Kasumi-1 (cell line): Measurements from ENCODE around the gene TTC4.

Experiments used
- DNase-seq, 2 experiments: peaks; one replicate each; lab custom pipeline; 2025; lab: John Stamatoyannopoulos, UW

TTC4 gene

GRCh38 chr1:54715493-54716298 lies at the start of gene TTC4:
TSS of gene TTC4 (plus strand) at chr1:54715861. CDS start at chr1:54715909, 48 bp downstream.
- DNase-seq = peak; percentile 78 to 80

DNA sequence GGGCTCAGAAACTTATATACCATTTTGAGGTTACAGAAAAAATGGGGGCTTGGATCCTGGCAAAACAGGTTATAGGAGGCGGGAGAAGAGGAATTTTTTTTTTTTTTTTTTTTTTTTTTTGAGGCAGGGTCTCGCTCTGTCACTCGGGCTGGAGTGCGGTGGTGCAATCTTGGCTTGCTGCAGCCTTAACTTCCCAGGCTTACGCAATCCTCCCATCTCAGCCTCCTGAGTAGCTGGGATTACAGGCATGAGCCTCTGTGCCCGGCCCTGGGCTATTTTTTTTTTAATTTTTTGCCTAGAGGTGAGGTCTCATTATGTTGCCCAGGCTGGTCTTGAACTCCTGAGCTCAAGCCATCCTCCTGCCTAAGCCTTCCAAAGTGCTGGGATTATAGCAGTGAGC lies 49.3 kb upstream of the TTC4 start:
- DNase-seq = no peak

GRCh38 chr1:54667797-54668196 lies 47.9 kb upstream of the TTC4 start:
- no peak for DNase-seq

DNA sequence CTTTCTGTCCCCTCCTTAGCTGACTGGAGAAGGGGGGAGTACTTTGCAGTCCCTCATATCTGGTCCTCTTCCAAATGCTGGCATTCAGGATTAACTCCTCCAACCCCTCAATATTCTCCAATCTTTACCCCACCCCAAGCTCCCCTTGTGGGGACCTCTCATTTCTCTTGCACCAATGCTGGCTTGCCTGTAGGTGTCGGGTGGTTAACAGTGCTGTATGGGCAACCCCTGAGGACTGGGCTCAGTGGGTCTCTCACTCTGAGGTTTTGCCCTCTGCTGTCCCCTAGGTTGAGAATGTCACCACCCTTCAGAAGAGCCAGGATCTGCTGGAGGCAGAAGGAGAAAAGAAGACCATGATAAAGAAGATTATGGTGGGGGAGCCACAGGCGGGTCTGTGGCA lies 47.1 kb upstream of the TTC4 start:
- no peak for DNase-seq

DNA sequence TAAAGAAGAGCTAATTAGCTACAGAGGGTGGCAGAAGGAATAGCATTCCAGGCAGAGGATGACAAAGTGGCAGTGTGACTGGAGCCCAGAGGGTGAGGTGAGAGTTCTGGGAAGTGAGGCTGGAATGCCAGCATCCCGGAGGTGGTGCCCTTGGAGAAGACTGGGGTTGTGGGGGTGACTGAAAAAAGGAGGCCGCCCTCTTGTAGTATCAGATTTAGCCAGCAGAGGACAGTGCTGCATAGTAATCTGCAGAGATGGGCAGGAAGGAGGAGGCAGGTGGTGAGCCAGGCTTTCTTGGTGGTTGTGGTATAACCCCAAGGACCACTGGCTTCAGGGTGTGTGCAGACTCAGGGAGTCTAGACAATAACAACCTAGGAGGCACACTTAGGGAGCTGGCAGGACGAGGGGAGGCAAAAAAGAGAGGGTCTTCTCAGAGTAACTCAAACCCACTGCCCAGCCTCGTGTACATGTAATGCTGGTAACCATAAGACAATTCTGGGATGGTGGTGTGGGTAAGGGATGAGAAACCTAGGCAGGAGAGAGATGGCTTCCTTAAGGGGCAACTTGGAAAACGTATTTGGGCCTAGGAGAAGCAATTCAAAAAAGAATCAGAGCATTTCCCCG lies 43.6 kb upstream of the TTC4 start:
- DNase-seq = peak; percentile 83 to 85

DNA sequence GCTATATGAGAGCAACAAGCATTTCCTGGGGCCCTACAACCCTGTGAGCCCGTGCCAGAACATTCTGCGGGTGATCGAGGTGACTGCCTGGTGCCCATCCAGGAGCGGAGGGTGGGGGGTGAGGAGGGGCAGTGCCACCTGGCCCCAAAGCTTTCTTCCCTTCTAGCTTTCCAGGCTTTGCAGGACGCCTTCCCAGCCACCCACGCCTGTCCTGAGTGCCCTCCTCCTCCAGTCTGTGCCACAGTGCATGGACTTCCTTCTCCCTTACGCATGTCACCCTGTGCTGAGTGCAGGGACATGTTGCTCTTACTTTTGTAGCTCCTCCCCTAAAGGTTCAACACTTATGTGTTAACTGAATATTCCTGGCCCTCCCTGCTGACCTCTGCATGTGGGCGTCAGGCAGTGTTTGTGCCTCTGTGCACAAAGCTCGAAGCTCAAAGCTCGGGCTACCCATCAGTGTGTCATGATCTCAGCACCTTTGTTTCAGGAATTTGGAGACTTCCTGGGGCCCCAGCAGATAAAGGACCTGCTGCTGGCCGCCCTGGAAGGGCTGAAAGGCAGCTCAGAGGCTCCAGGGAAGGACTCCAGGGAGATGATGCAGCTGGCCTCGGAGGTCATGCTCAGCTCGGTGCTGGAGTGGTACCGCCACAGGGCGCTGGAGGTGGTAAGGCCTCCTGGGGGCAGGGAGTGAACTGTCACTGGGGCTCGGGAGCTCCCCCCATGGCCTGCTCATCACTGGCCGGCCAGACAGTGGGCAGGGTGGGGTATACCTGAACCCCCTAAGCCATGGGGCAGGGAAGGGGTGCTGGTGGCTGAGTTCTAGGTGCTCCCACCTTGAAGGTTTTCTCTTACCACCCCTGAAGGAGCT lies 36.7 kb upstream of the TTC4 start:
- no peak for DNase-seq

GRCh38 chr1:54679706-54680105 lies 36.0 kb upstream of the TTC4 start:
- no peak for DNase-seq

- DNase-seq = no peak
These were observed 35.3 kb upstream of the TTC4 start for GRCh38 chr1:54680387-54680786.

- no peak for DNase-seq
These were observed 34.3 kb upstream of the TTC4 start for GRCh38 chr1:54681358-54681757.

GRCh38 chr1:54683453-54683852 lies 32.2 kb upstream of the TTC4 start:
- DNase-seq = no peak

- no peak for DNase-seq
These were observed 30.2 kb upstream of the TTC4 start for GRCh38 chr1:54685335-54685905.

DNA sequence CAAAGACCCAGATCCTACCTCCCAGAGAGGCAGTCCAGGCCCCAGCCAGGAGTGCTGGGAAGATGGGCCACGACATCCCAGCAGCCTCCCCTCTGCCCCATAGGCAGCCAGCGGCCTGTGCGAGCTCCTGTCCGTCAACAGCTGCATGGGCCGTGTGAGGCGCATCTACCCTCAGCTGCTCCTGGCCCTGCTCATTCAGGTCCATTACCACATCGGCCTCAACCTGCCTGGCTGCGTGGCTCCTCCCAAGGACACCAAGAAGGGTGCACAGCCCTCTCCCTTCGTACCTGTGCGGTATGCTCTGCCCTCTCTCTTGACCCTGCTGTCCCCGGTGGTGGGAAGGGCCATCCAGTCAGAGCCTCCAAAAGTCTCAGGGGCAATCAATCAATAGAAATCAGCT lies 29.5 kb upstream of the TTC4 start:
- DNase-seq = no peak

DNA sequence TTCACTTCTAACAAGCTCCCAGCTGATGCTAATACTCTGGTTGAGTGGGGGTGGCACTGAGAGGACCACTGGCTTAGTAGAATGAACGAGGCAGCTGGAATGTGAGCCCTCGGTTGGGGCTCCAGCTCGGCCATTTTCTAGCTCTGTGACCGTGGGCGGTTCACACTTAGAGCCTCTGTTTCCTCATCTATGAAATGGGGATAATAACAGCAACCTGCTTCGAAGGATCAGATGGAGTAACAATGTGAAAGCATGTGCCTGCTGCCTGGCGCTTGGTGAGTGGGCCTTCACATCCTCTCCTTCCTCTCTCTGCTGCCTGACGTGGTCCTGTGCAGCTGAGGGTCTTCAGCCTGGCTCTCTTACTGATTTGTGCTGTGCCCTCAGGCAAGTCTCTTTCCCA lies 20.9 kb upstream of the TTC4 start:
- no peak for DNase-seq

DNA sequence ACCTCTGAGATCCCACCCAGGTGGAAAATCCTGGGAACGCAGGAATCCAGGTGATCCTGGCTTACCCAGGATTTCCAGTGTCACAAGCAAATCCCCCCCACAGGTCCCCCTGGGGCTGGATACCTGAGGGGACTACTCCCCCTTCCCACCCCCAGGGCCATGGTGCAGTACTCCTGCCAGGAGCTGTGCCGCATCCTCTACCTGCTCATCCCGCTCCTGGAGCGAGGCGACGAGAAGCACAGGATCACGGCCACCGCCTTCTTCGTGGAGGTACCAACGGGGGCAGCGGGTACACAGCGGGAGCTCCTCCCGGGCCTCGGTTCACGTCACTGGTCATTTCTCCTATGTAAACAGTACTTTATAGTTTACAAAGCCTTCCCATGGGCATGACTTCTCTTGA lies 20.4 kb upstream of the TTC4 start:
- no peak for DNase-seq

DNA sequence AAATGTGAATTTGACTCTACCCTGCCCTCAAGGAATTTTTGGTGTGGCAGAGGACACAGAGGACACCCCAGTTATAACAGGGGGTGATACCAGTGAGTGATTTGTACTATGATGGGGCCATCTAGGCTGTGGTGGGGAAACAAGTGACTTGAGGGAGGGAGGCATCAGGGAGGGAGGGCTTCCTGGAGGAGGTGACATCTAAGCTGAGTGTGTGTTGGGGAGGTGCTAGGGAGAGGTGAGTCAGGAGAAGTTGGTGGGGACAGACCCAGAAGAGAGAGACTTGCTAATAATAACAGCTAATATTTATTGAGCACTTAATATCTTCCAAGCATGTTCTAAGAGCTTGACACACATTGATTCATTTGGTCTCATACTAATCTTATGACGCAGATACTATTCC lies 19.9 kb upstream of the TTC4 start:
- no peak for DNase-seq

- no peak for DNase-seq
These were observed 19.4 kb upstream of the TTC4 start for GRCh38 chr1:54696262-54696661.

DNA sequence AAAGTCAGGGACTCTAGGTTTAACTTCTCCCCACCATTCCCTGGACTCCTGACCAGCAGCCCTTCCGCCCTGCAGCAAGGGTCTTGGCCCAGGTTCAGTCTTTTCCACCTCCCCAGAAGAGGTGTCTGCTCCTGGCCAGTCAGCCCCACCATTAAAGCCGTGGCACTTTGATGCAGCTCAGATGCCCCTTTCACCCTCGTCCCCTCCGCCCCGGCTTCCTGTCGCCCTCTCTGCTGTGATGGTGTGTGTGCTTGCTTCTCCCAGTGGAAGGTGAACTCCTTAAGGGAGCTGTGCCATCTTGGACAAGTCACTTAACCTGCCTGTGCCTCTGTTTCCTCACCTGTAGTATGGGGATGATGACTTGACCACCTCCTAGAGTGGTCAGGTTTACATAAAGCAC lies 17.8 kb upstream of the TTC4 start:
- DNase-seq = no peak

GRCh38 chr1:54698346-54698745 lies 17.3 kb upstream of the TTC4 start:
- no peak for DNase-seq

DNA sequence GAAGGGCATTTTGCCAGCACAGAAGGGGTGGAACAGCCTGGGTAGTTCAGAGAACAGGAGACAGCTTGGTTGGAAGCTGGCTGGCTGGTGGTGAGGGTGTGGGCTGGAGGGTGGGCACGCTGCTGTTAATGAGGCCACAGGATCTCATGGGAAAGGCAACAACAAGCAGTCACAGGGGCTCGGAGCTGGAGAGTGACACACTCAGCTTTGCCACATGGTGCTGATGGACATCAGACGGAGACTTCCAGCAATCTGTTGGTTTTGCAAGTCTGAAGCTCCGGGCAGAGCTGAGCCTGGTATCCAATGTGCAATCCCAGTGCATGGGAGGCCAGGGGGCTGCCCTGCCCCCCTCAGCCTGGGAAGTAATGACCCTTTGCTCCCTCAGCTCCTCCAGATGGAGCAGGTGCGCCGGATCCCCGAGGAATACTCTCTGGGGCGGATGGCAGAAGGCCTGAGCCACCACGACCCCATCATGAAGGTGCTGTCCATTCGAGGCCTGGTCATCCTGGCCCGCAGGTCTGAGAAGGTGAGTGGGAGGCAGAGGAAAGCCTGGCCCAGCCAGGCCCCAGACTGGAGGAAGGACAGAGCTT lies 15.6 kb upstream of the TTC4 start:
- no peak for DNase-seq

DNA sequence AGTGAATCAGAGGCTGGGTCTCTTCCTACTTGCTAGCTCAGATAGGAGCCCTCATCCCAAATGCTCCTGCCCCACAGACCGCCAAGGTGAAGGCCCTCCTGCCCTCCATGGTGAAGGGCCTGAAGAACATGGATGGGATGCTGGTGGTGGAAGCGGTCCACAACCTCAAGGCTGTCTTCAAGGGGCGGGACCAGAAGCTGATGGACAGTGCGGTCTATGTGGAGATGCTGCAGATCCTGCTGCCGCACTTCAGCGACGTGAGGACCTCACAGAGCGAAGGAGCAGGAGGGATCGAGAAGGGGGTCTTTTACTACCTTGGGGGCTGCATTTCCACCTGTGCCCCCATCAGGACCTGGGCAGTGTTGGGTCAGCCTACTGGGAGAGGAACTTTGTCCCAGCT lies 14.6 kb upstream of the TTC4 start:
- no peak for DNase-seq

DNA sequence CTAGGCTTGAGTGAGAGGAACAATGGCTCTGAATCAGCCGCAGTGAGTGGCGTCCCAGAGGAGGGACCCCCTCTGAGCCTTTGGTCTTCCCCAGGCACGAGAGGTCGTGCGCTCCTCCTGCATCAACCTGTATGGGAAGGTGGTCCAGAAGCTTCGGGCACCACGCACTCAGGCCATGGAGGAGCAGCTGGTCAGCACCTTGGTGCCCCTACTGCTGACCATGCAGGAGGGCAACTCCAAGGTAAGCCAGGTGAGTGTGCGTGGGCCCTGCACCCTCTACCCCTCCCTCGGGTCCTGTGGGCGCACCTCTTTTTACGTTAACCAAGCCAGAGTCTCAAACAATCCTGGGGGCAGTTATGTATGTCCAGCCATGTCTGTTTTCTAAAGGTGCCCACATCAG lies 13.7 kb upstream of the TTC4 start:
- DNase-seq = no peak

GRCh38 chr1:54703471-54703870 lies 12.2 kb upstream of the TTC4 start:
- DNase-seq = no peak
